Measurements from ENCODE around the gene DYNC1I1.

The DYNC1I1 gene

GRCh38 chr7:95824616-95825015, 52.3 kb downstream of the DYNC1I1 start:
- Histone ChIP-seq H3K4me1 (no peaks in the 10 kb centered on the region; the same call in 1 of the 2 replicates), H3K27me3 (no peaks in the 10 kb centered on the region), H3K36me3 (no peaks in the 10 kb centered on the region), H3K9me3 (no peaks in the 10 kb centered on the region), H3K4me3 (ENCODE audit: low read depth, low read length) (no peak overlapping the region)
- DNase-seq, result no peak
- no peak for TF ChIP-seq CTCF (IDR thresholded peaks at IDR 0.05; ENCODE audit: low read depth, low read length)

- DNase-seq, result no peak
- no peak overlapping the region for H3K4me3 ChIP-seq (ENCODE audit: low read depth, low read length)
- no peaks in the 10 kb centered on the region for H3K27me3 ChIP-seq
- H3K9me3 ChIP-seq, result no peaks in the 10 kb centered on the region
- no peaks in the 10 kb centered on the region for H3K4me1 ChIP-seq
- TF ChIP-seq CTCF (IDR thresholded peaks at IDR 0.05; ENCODE audit: low read depth, low read length), result no peak
- H3K36me3 ChIP-seq, result no peaks in the 10 kb centered on the region
Observed at GRCh38 chr7:95828824-95829790, 56.8 kb downstream of the DYNC1I1 start.

- DNase-seq, result peak; percentile 85
- H3K27me3 ChIP-seq, result no peaks in the 10 kb centered on the region
Observed at GRCh38 chr7:95840953-95841950, 68.9 kb downstream of the DYNC1I1 start.

GRCh38 chr7:95843286-95843685, 70.9 kb downstream of the DYNC1I1 start:
- DNase-seq, result no peak
- Histone ChIP-seq H3K36me3 (no peaks in the 10 kb centered on the region), H3K27me3 (no peaks in the 10 kb centered on the region), H3K9me3 (no peaks in the 10 kb centered on the region), H3K4me1 (peaks cover 19% of the 10 kb centered on the region), H3K4me3 (ENCODE audit: low read depth, low read length) (no peak overlapping the region)
- peak; percentile 52 for TF ChIP-seq CTCF (IDR thresholded peaks at IDR 0.05; ENCODE audit: low read depth, low read length)

More at GRCh38 chr7:95840953-95841950, 68.9 kb downstream of the DYNC1I1 start:
- H3K9me3 ChIP-seq, result no peaks in the 10 kb centered on the region
- TF ChIP-seq CTCF (IDR thresholded peaks at IDR 0.05; ENCODE audit: low read depth, low read length), result peak; percentile 71
- H3K4me3 ChIP-seq (ENCODE audit: low read depth, low read length), result peak overlapping the region; percentile 27
- peaks cover 19% of the 10 kb centered on the region for H3K4me1 ChIP-seq
- H3K36me3 ChIP-seq, result no peaks in the 10 kb centered on the region

DNA sequence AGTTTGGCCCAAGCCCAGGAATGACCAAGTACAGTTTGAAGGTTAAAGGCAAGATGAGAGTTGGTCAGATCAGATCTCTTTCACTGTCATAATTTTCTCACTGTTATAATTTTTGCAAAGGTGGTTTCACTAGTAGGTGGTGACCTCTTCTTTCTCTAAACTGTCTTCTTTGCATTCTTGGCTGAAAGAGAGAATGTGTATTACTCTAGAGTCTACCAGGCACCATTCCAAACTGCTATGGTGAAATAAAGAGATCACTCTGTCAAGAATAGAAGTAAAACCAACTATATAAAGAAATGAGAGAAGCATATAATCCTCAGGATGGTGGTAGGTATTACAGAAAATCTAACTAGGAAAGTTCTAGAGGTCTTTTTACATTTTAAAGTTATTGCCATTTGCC, 72.7 kb downstream of the DYNC1I1 start:
- Histone ChIP-seq H3K27me3 (no peaks in the 10 kb centered on the region), H3K9me3 (no peaks in the 10 kb centered on the region), H3K36me3 (no peaks in the 10 kb centered on the region), H3K4me3 (ENCODE audit: low read depth, low read length) (no peak overlapping the region), H3K4me1 (peaks cover 19% of the 10 kb centered on the region)
- no peak for TF ChIP-seq CTCF (IDR thresholded peaks at IDR 0.05; ENCODE audit: low read depth, low read length)
- no peak for DNase-seq

Data from BE2C (cell line).